ENCODE results near the gene SPA17.
A peak's percentile ranks its signal among the peaks of the same experiment; 100 is the strongest.

The SPA17 gene

DNA sequence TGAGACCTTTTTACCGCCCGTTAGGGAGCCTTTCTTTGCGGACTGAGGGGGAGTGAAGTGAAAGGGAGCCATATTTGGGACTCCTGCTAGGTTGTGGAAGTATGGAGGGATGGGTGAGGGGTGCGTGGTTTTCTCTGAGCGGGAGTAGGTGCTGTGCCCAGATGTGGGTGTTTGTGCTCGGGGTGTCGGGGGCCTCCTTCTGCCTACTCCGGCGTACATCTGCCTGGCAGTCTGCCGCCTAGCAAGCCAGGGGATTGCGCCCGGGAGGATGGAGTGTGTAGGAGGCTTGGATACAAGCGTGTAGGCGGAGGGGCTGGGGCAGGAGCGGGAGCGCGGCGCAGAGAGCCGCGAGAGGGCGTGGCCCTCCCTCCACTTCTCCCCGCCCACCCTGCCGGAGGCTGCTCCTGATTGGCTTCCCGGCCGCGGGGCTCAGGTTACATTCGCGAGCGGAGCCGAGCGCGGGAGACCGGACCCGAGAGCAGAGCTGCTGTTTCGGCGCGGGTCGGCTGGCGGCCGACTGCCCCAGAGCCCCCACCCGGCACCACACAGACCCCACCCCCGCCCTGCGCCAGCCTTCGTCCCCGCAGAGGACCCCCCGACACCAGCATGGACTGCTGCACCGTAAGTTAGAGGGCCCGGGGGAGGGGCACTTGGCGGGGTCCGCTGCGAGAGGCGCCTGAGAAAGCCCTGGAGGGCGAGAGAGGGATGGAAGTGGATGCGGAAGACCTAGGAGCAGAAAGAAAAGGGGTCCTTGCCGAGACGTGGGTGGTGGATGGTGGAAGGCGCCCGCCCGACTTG, 66.0 kb downstream of the SPA17 start, which contains the start of gene NRGN:
Gene NRGN (plus strand): TSS at position 464 of the 798 bp plus-strand sequence. CDS start 143 bp downstream, at position 607.
- Histone ChIP-seq H3K27ac (ENCODE audit: poor library complexity, severe bottlenecking) (no peak within 1 kb of the TSS), H3K36me3 (ENCODE audit: low read depth) (no peaks in the 10 kb centered on the region), H3K4me1 (ENCODE audit: insufficient read depth, poor library complexity, severe bottlenecking) (peaks cover 4% of the 10 kb centered on the region), H3K9me3 (ENCODE audit: severe bottlenecking) (no peaks in the 10 kb centered on the region), H3K4me3 (ENCODE audit: severe bottlenecking) (peak within 1 kb of the TSS; percentile 41), H3K27me3 (ENCODE audit: insufficient read depth, poor library complexity, severe bottlenecking) (no peaks in the 10 kb centered on the region)
- peak; percentile 97 for ATAC-seq (ENCODE audit: low read depth)
- DNase-seq (ENCODE audit: low spot score), result peak; percentile 93
- TF ChIP-seq CTCF (IDR thresholded peaks at IDR 0.05; ENCODE audit: poor library complexity, severe bottlenecking), result no peak

- H3K27ac ChIP-seq (ENCODE audit: poor library complexity, severe bottlenecking), result no peak overlapping the region
- no peaks in the 10 kb centered on the region for H3K27me3 ChIP-seq (ENCODE audit: insufficient read depth, poor library complexity, severe bottlenecking)
- peak; percentile 45 for ATAC-seq (ENCODE audit: low read depth)
- no peak for DNase-seq (ENCODE audit: low spot score)
- H3K4me1 ChIP-seq (ENCODE audit: insufficient read depth, poor library complexity, severe bottlenecking), result peaks cover 4% of the 10 kb centered on the region
- no peaks in the 10 kb centered on the region for H3K36me3 ChIP-seq (ENCODE audit: low read depth)
- no peaks in the 10 kb centered on the region for H3K9me3 ChIP-seq (ENCODE audit: severe bottlenecking)
- peak; percentile 39 for TF ChIP-seq CTCF (IDR thresholded peaks at IDR 0.05; ENCODE audit: poor library complexity, severe bottlenecking)
- H3K4me3 ChIP-seq (ENCODE audit: severe bottlenecking), result peak overlapping the region; percentile 41
Measured at GRCh38 chr11:124740277-124740882, 66.7 kb downstream of the SPA17 start.

DNA sequence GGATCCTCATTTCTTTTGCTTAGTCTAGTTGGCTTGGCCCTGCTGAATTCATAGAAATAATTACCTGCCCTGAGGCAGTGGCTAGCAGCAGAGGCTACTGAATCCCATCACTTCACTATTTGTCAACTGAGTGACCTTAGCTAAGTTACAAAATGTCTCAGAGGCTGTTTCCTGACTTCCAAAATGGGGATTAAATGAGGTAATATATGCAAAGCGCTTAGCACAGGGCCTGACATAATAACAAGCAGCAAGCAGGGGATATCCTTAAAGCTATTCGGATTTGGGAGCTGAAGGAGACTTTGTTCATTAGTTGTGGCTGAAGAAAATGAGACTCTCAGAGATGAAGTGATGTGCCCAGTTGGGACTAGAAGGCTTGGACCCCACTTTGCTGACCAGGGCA, 68.9 kb downstream of the SPA17 start:
- H3K36me3 ChIP-seq (ENCODE audit: low read depth), result no peaks in the 10 kb centered on the region
- DNase-seq (ENCODE audit: low spot score) (no peak), ATAC-seq (ENCODE audit: low read depth) (no peak)
- no peak overlapping the region for H3K27ac ChIP-seq (ENCODE audit: poor library complexity, severe bottlenecking)
- H3K4me3 ChIP-seq (ENCODE audit: severe bottlenecking), result no peak overlapping the region
- TF ChIP-seq CTCF (IDR thresholded peaks at IDR 0.05; ENCODE audit: poor library complexity, severe bottlenecking), result no peak
- no peaks in the 10 kb centered on the region for H3K9me3 ChIP-seq (ENCODE audit: severe bottlenecking)
- peaks cover 8% of the 10 kb centered on the region for H3K4me1 ChIP-seq (ENCODE audit: insufficient read depth, poor library complexity, severe bottlenecking)
- H3K27me3 ChIP-seq (ENCODE audit: insufficient read depth, poor library complexity, severe bottlenecking), result no peaks in the 10 kb centered on the region

DNA sequence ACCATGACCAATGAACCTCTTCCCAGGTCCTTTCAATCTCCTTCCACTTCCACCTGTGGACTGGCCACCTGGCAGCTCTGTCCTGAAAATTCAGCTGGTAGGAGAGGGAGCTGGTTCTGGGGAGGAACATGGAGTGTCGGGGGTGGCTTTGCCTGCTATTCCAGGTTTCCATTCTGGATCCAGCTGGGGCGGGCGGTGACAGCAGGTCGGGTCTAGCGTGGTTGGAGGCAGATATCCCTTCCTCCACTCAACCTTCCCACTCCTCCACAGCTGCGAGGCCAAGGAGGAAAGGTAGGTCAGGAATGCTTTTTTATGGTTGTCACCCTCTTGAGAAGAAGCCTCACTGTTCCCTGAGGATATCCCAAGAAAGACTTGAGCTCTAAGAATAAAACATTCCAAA, 69.3 kb downstream of the SPA17 start:
- H3K27ac ChIP-seq (ENCODE audit: poor library complexity, severe bottlenecking), result no peak overlapping the region
- no peaks in the 10 kb centered on the region for H3K27me3 ChIP-seq (ENCODE audit: insufficient read depth, poor library complexity, severe bottlenecking)
- H3K36me3 ChIP-seq (ENCODE audit: low read depth), result no peaks in the 10 kb centered on the region
- H3K4me1 ChIP-seq (ENCODE audit: insufficient read depth, poor library complexity, severe bottlenecking), result peaks cover 8% of the 10 kb centered on the region
- no peak for ATAC-seq (ENCODE audit: low read depth)
- TF ChIP-seq CTCF (IDR thresholded peaks at IDR 0.05; ENCODE audit: poor library complexity, severe bottlenecking), result no peak
- H3K9me3 ChIP-seq (ENCODE audit: severe bottlenecking), result no peaks in the 10 kb centered on the region
- no peak overlapping the region for H3K4me3 ChIP-seq (ENCODE audit: severe bottlenecking)
- no peak for DNase-seq (ENCODE audit: low spot score)

Data from RWPE2 (cell line).